Esophagus muscularis mucosa (tissue), 4 donors: Measurements from ENCODE around the gene RNF135.

Experiments used
- EP300 ChIP-seq: sonication (generic); formaldehyde crosslinking; IDR thresholded peaks from one replicate; pipeline ENCODE4 v1.6.1; 2017; ENCODE audit warnings: antibody characterized with exemption
- POLR2A ChIP-seq: fragments of 450-650 bp; IDR thresholded peaks from one replicate; pipeline ENCODE4 v1.6.1; 2017; ENCODE audit warnings: antibody characterized with exemption, moderate library complexity, mild to moderate bottlenecking, low read depth
- TF ChIP-seq, protein P1 (sequence below), 3 experiments: fragments of 200-600 bp in 2 of 3; fragments of 450-650 bp in 1 of 3; sonication (generic) in 2 of 3; IDR thresholded peaks; one replicate each; pipeline ENCODE4 v1.5.1; 2017 to 2019; ENCODE audit warnings: antibody characterized with exemption in 3 of 3, mild to moderate bottlenecking in 2 of 3, moderate library complexity in 1 of 3

DNA sequence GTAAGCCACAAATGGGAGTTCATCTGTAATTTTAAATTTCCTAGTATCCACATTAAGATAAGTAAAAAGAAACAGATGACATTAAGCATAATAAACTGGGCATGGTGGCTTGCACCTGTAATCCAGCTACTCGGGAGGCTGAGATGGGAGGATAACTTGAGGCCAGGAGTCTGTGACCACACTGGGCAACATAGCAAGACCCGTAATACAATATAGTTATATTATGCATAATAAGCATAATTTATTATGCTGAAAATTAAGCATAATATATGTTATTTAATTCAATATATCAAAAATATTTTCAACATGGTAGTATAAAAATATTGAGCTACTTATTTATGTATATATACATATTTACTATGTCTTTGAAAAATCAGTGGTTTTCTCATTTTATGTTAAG is 48.2 kb downstream of the RNF135 start:
- TF ChIP-seq, protein P1, sequence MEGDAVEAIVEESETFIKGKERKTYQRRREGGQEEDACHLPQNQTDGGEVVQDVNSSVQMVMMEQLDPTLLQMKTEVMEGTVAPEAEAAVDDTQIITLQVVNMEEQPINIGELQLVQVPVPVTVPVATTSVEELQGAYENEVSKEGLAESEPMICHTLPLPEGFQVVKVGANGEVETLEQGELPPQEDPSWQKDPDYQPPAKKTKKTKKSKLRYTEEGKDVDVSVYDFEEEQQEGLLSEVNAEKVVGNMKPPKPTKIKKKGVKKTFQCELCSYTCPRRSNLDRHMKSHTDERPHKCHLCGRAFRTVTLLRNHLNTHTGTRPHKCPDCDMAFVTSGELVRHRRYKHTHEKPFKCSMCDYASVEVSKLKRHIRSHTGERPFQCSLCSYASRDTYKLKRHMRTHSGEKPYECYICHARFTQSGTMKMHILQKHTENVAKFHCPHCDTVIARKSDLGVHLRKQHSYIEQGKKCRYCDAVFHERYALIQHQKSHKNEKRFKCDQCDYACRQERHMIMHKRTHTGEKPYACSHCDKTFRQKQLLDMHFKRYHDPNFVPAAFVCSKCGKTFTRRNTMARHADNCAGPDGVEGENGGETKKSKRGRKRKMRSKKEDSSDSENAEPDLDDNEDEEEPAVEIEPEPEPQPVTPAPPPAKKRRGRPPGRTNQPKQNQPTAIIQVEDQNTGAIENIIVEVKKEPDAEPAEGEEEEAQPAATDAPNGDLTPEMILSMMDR (IDR thresholded peaks at IDR 0.05) = no peak
- TF ChIP-seq POLR2A (no peak), EP300 (no peak)
